Esophagus muscularis mucosa (tissue), 4 donors: ENCODE measurements around the gene PERP. TPM values are rescaled to one million over a fixed set of nuclear protein-coding genes. Genes with fewer than 3 reads are reported as not detected.

ENCODE experiments used
- DNase-seq: peaks from one replicate; pipeline ENCODE4 v3.0.0-alpha.2; 2017; ENCODE audit errors: extremely low spot score
- H3K27ac ChIP-seq, 4 donors: fragments of 200-600 bp; sonication (generic); replicated peaks in 1 of 4; 1 replicate in 3 of 4; 2 replicates in 1 of 4; pipeline ENCODE4 v1.5.1; 2016 to 2019; ENCODE audit warnings: mild to moderate bottlenecking in 1 of 4
- H3K27me3 ChIP-seq, 4 donors: fragments of 200-600 bp; sonication (generic); one replicate each; pipeline versions ENCODE4 v1.5.1 to v1.6.0; 2016 to 2019
- H3K36me3 ChIP-seq, 4 donors: fragments of 200-600 bp; sonication (generic); one replicate each; pipeline ENCODE4 v1.5.1; 2016 to 2019
- H3K4me1 ChIP-seq, 4 donors: fragments of 200-600 bp; sonication (generic); one replicate each; pipeline ENCODE4 v1.5.1; 2016 to 2019
- H3K4me3 ChIP-seq, 4 donors: fragments of 200-600 bp; sonication (generic); 1 replicate in 2 of 4; 2 replicates in 2 of 4; pipeline ENCODE4 v1.5.1; 2016 to 2019; ENCODE audit warnings: mild to moderate bottlenecking in 4 of 4, moderate library complexity in 1 of 4
- H3K9me3 ChIP-seq, 4 donors: fragments of 200-600 bp; sonication (generic); 1 replicate in 3 of 4; 2 replicates in 1 of 4; pipeline ENCODE4 v1.5.1; 2016 to 2019
- EP300 ChIP-seq: sonication (generic); formaldehyde crosslinking; IDR thresholded peaks from one replicate; pipeline ENCODE4 v1.6.1; 2017; ENCODE audit warnings: antibody characterized with exemption
- POLR2A ChIP-seq: fragments of 450-650 bp; IDR thresholded peaks from one replicate; pipeline ENCODE4 v1.6.1; 2017; ENCODE audit warnings: antibody characterized with exemption, moderate library complexity, mild to moderate bottlenecking, low read depth
- POLR2AphosphoS5 ChIP-seq, 2 donors: sonication (generic); formaldehyde crosslinking; IDR thresholded peaks; one replicate each; pipeline ENCODE4 v1.6.1; 2017; ENCODE audit warnings: antibody characterized with exemption in 2 of 2
- WGBS: methylation state at CpG from one replicate; pipeline ENCODE4 v1.1.5; 2018; 5-methylcytosine and 5-hydroxymethylcytosine counted together
- intact Hi-C: fragments of 100-400 bp; cut with DNase I; formaldehyde crosslinking; loops from one replicate; pipeline ENCODE4 v1.15.1; 2023
- total RNA-seq, 4 donors: library from RNA; depleted of rRNA; stranded (reverse); fragments of >200 nt; gene quantifications; one replicate each; pipeline versions ENCODE4 v1.1.0 to v1.2.1, GENCODE V29; 2016
- TF ChIP-seq, protein P1 (sequence below), 3 experiments: fragments of 200-600 bp in 2 of 3; fragments of 450-650 bp in 1 of 3; sonication (generic) in 2 of 3; IDR thresholded peaks; one replicate each; pipeline ENCODE4 v1.5.1; 2017 to 2019; ENCODE audit warnings: antibody characterized with exemption in 3 of 3, mild to moderate bottlenecking in 2 of 3, moderate library complexity in 1 of 3

Gene PERP
- total RNA-seq, 4 donors from 2014 or later = 81.0 to 123 (median 83.9) TPM

DNA sequence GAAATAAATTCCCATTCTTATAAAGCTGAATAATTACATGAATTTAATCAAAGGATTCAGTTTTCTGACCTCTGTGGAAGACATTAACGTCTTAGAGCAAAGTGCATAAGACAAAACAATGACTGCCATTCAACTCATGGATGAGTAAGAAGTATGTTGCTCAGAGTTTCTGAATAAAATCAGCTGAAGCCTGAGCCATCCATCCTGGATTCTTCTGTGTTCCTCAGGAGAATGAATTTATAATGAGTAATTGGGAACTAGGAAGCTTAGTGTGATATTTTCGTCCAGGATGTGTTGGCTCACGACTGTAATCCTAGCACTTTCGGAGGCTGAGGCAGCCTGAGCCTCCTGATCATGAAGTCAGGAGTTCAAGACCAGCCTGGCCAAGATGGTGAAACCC, 62.8 kb downstream of the PERP start:
- Histone ChIP-seq H3K36me3 (no peaks in the 10 kb centered on the region), H3K27ac (peak overlapping the region in 1 of 4 donors; percentile 46), H3K27me3 (no peaks in the 10 kb centered on the region), H3K9me3 (peaks cover 0 to 7% (median 3%) of the 10 kb centered on the region in 4 donors), H3K4me3 (no peak overlapping the region), H3K4me1 (peaks cover 0 to 5% (median 0%) of the 10 kb centered on the region in 4 donors)
- DNase-seq = no peak
- intact Hi-C loops = no loop called here
- TF ChIP-seq, protein P1, sequence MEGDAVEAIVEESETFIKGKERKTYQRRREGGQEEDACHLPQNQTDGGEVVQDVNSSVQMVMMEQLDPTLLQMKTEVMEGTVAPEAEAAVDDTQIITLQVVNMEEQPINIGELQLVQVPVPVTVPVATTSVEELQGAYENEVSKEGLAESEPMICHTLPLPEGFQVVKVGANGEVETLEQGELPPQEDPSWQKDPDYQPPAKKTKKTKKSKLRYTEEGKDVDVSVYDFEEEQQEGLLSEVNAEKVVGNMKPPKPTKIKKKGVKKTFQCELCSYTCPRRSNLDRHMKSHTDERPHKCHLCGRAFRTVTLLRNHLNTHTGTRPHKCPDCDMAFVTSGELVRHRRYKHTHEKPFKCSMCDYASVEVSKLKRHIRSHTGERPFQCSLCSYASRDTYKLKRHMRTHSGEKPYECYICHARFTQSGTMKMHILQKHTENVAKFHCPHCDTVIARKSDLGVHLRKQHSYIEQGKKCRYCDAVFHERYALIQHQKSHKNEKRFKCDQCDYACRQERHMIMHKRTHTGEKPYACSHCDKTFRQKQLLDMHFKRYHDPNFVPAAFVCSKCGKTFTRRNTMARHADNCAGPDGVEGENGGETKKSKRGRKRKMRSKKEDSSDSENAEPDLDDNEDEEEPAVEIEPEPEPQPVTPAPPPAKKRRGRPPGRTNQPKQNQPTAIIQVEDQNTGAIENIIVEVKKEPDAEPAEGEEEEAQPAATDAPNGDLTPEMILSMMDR (IDR thresholded peaks at IDR 0.05) = no peak
- TF ChIP-seq POLR2A = no peak
- no peak for TF ChIP-seq POLR2AphosphoS5 (IDR thresholded peaks at IDR 0.05)
- TF ChIP-seq EP300 = no peak
- WGBS = 59% methylated on average over 4 of the region's 4 CpGs

Other genes with a start within 250 kb of the PERP start
- gene TNFAIP3, start 240.2 kb downstream of the PERP start, total RNA-seq = 10 to 100 TPM; 21.0 to 54.3 (median 29.8) TPM
- 1 to 10 TPM; 1.2 to 3.3 (median 2.2) TPM for gene ARFGEF3, start 54.5 kb upstream of the PERP start, total RNA-seq
- gene PBOV1, start 111.1 kb upstream of the PERP start, total RNA-seq = not detected